HepG2 (cell line): ENCODE measurements around the gene GUCY1A2. TPM values are rescaled to one million over a fixed set of nuclear protein-coding genes. Genes with fewer than 3 reads are reported as not detected.

Experiments used
- ATAC-seq: fragments of 200-7000 bp; cut with Tn5 transposase; 3 replicates; pipeline ENCODE4 v1.9.1; 2020; ENCODE audit warnings: mild to moderate bottlenecking, moderate library complexity
- BruUV-seq: library from RNA; stranded (reverse); fragments of 400-500 nt; replicated peaks from 2 replicates; lab custom pipeline; 2021; lab: Mats Ljungman, UMichigan
- CTCF ChIA-PET: fragments of 300-600 bp; formaldehyde crosslinking; extraction: SDS; loops from one replicate; lab custom pipeline; 2021; ENCODE audit warnings: low total read pairs, inconsistent platforms, low intra/inter-chr PET ratio; lab: Yijun Ruan, JAX
- POLR2A ChIA-PET: fragments of 350-600 bp; sonication (Branson Sonifier 250); formaldehyde crosslinking; loops from one replicate; lab custom pipeline; 2020; ENCODE audit warnings: antibody characterized with exemption, inconsistent platforms; lab: Yijun Ruan, JAX
- DNase-seq: peaks from one replicate; pipeline ENCODE4 v3.0.0-alpha.2; 2015; ENCODE audit warnings: low spot score
- FAIRE-seq: peaks from 3 replicates; lab custom pipeline; 2011; peaks lifted over from hg19 to GRCh38; lab: Jason Lieb, UNC
- H2AFZ ChIP-seq: one replicate; pipeline ENCODE4 v1.6.1; 2011; ENCODE audit warnings: low read length, inconsistent platforms
- H3K27ac ChIP-seq: fragments of 300-600 bp; 3 replicates; pipeline ENCODE4 v1.8.0; 2011; ENCODE audit warnings: mixed run types, mild to moderate bottlenecking, mixed read lengths, low read length, inconsistent platforms; ENCODE audit not compliant: insufficient read depth; ENCODE audit errors: extremely low read length
- H3K27me3 ChIP-seq, 2 experiments: fragments of 200-600 bp in 1 of 2; 2 replicates in 1 of 2; 3 replicates in 1 of 2; pipeline versions ENCODE4 v1.6.0 to v1.8.0; 2011; ENCODE audit warnings: low read length in 2 of 2, mild to moderate bottlenecking in 2 of 2, moderate library complexity in 2 of 2, inconsistent platforms in 1 of 2; ENCODE audit not compliant: insufficient read depth in 2 of 2, control insufficient read depth in 1 of 2
- H3K36me3 ChIP-seq, 2 experiments: fragments of 200-600 bp in 1 of 2; replicated peaks in 1 of 2; 2 replicates in 1 of 2; 3 replicates in 1 of 2; pipeline versions ENCODE4 v1.5.1 to v1.8.0; 2011; ENCODE audit warnings: low read length in 2 of 2, inconsistent platforms in 1 of 2; ENCODE audit not compliant: insufficient read depth in 2 of 2, control insufficient read depth in 1 of 2
- H3K4me1 ChIP-seq: 2 replicates; pipeline ENCODE4 v1.5.1; 2012; ENCODE audit warnings: low read length, inconsistent platforms; ENCODE audit not compliant: insufficient read depth
- H3K4me2 ChIP-seq: 2 replicates; pipeline ENCODE4 v1.6.0; 2011; ENCODE audit warnings: low read depth, low read length, inconsistent platforms
- H3K4me3 ChIP-seq, 3 experiments: fragments of 200-600 bp in 1 of 3; sonication (generic), shearing (Covaris generic) in 1 of 3; replicated peaks in 1 of 3; 2 replicates each; pipeline ENCODE4 v1.5.1; 2011 to 2016; ENCODE audit warnings: low read length in 3 of 3, inconsistent platforms in 2 of 3, low read depth in 2 of 3, mild to moderate bottlenecking in 2 of 3, control low read depth in 1 of 3, mixed read lengths in 1 of 3; ENCODE audit not compliant: insufficient read depth in 1 of 3
- H3K79me2 ChIP-seq: one replicate; pipeline ENCODE4 v1.6.1; 2011; ENCODE audit warnings: low read length, inconsistent platforms; ENCODE audit not compliant: insufficient read depth
- H3K9ac ChIP-seq: 2 replicates; pipeline ENCODE4 v1.6.0; 2011; ENCODE audit warnings: mild to moderate bottlenecking, low read depth, low read length, inconsistent platforms; ENCODE audit not compliant: insufficient read depth
- H3K9me3 ChIP-seq: 2 replicates; pipeline ENCODE4 v1.5.1; 2012; ENCODE audit warnings: mild to moderate bottlenecking, low read length
- H4K20me1 ChIP-seq: 2 replicates; pipeline ENCODE4 v1.6.0; 2011; ENCODE audit warnings: inconsistent platforms, mild to moderate bottlenecking, low read length, moderate library complexity; ENCODE audit not compliant: insufficient read depth
- BCLAF1 ChIP-seq: fragments of 450-650 bp; IDR thresholded peaks from 2 replicates; pipeline ENCODE4 v1.6.1; 2017; ENCODE audit warnings: mild to moderate bottlenecking
- ETS1 ChIP-seq: sonication (generic); formaldehyde crosslinking; IDR thresholded peaks from 2 replicates; pipeline ENCODE4 v1.4.0; 2020; ENCODE audit warnings: missing genetic modification reagents
- FOSL2 ChIP-seq: sonication (generic); formaldehyde crosslinking; IDR thresholded peaks from 2 replicates; pipeline ENCODE4 v1.4.0; 2020; ENCODE audit warnings: missing genetic modification reagents
- FOXK1 ChIP-seq: sonication (generic); formaldehyde crosslinking; IDR thresholded peaks from 2 replicates; pipeline ENCODE4 v1.4.0; 2020; ENCODE audit warnings: low read depth, missing genetic modification reagents, borderline replicate concordance
- GMEB2 ChIP-seq: IDR thresholded peaks from 2 replicates; pipeline ENCODE4 v1.6.1; 2016; ENCODE audit warnings: missing biosample characterization, missing genetic modification reagents, low read depth
- HMGXB3 ChIP-seq: sonication (generic); formaldehyde crosslinking; IDR thresholded peaks from 2 replicates; pipeline ENCODE4 v1.4.0; 2020; ENCODE audit warnings: missing genetic modification reagents, borderline replicate concordance
- MEIS1 ChIP-seq: sonication (generic); formaldehyde crosslinking; IDR thresholded peaks from 2 replicates; pipeline ENCODE4 v1.9.0; 2021; ENCODE audit warnings: mild to moderate bottlenecking, missing genetic modification reagents, moderate library complexity, borderline replicate concordance
- NFYC ChIP-seq: IDR thresholded peaks from 2 replicates; pipeline ENCODE4 v1.6.1; 2016; ENCODE audit warnings: missing genetic modification reagents, missing compliant biosample characterization
- SIX4 ChIP-seq: sonication (generic); formaldehyde crosslinking; IDR thresholded peaks from 2 replicates; pipeline ENCODE4 v1.4.0; 2020; ENCODE audit warnings: missing genetic modification reagents
- TBX3 ChIP-seq: fragments of 450-650 bp; IDR thresholded peaks from 2 replicates; pipeline ENCODE4 v1.6.1; 2017; ENCODE audit warnings: antibody characterized with exemption, mild to moderate bottlenecking, inconsistent platforms, borderline replicate concordance
- TGIF2 ChIP-seq: IDR thresholded peaks from 2 replicates; pipeline ENCODE4 v1.6.1; 2016; ENCODE audit warnings: control low read depth, missing compliant biosample characterization
- ZBTB43 ChIP-seq: sonication (generic); formaldehyde crosslinking; conservative IDR thresholded peaks from 2 replicates; pipeline ENCODE4 v1.4.0; 2020; ENCODE audit warnings: missing genetic modification reagents
- ZNF614 ChIP-seq: IDR thresholded peaks from 2 replicates; pipeline ENCODE4 v1.6.1; 2018; ENCODE audit warnings: missing biosample characterization, missing genetic modification reagents, inconsistent platforms, borderline replicate concordance
- WGBS: methylation state at CpG from one replicate; pipeline ENCODE4 v1.1.6; 2017; ENCODE audit warnings: low lambda C conversion rate; 5-methylcytosine and 5-hydroxymethylcytosine counted together
- in situ Hi-C: cut with HindIII; loops from 2 replicates; pipeline ENCODE4 v1.10.0; 2017; ENCODE audit warnings: low pct_unique_long_range_greater_than_20kb; ENCODE audit not compliant: extremely low pct_ligation_motif_present
- intact Hi-C: fragments of 100-400 bp; cut with micrococcal nuclease; formaldehyde crosslinking; loops from one replicate; pipeline ENCODE4 v1.10.0; 2022; ENCODE audit not compliant: unreplicated experiment
- polyA plus RNA-seq, 8 experiments: library from polyadenylated mRNA; depleted of rRNA in 3 of 8; stranded (reverse) in 7 of 8; unstranded in 1 of 8; fragments of >200 nt; fragmentation: Illumina TruSeq in 4 of 8; extraction: Trizol in 4 of 8; gene quantifications; 2 replicates each; pipeline versions ENCODE4 v1.2.1 to v1.2.3, GENCODE V29; 2011 to 2016; ENCODE audit warnings: low read depth in 4 of 8, missing spikeins in 1 of 8, mixed read lengths in 1 of 8; ENCODE audit not compliant: insufficient read depth in 1 of 8
- total RNA-seq, 5 experiments: library from RNA; depleted of rRNA; stranded (reverse); fragments of >200 nt; fragmentation: Illumina TruSeq; extraction: Trizol; gene quantifications; 2 replicates each; pipeline ENCODE4 v1.2.3, GENCODE V29; 2016; ENCODE audit warnings: low read depth in 1 of 5

The GUCY1A2 gene
- total and polyA plus RNA-seq, 2 of the 13 experiments (the other 11 are each of a cell fraction or from before 2014, with no cell fraction given): 0.01 to 0.07 TPM

- POLR2A ChIA-PET: no interaction called here
- Histone ChIP-seq H3K36me3 (no peaks in the 10 kb centered on the region), H2AFZ (no peak overlapping the region), H3K4me2 (no peak overlapping the region), H3K27ac (no peak overlapping the region), H3K4me3 (no peak overlapping the region), H3K9me3 (no peaks in the 10 kb centered on the region), H3K27me3 (no peaks in the 10 kb centered on the region), H4K20me1 (no peaks in the 10 kb centered on the region), H3K4me1 (no peaks in the 10 kb centered on the region), H3K9ac (no peak overlapping the region), H3K79me2 (no peaks in the 10 kb centered on the region)
- ATAC-seq: no peak
- DNase-seq: no peak
- in situ Hi-C loops (no loop called here), intact Hi-C loops (no loop called here)
- BruUV-seq: no TSS peak
- FAIRE-seq: no peak
- CTCF ChIA-PET: no interaction called here
- WGBS: 0% methylated on average over 1 of the region's 1 CpG
- TF ChIP-seq ZBTB43 (CRISPR knock-in tag) (no peak), FOXK1 (CRISPR knock-in tag) (no peak), NFYC (CRISPR knock-in tag) (no peak), MEIS1 (CRISPR knock-in tag) (no peak), FOSL2 (CRISPR knock-in tag) (no peak), BCLAF1 (no peak), GMEB2 (CRISPR knock-in tag) (no peak), ETS1 (CRISPR knock-in tag) (no peak), ZNF614 (CRISPR knock-in tag) (no peak), TBX3 (no peak), SIX4 (CRISPR knock-in tag) (no peak), TGIF2 (CRISPR knock-in tag) (no peak), HMGXB3 (CRISPR knock-in tag) (no peak)
Measured at GRCh38 chr11:106761240-106761639, 257.0 kb downstream of the GUCY1A2 start.
